GM18507 (cell line): ENCODE results near the gene TCEANC2.
A peak's percentile ranks its signal among the peaks of the same experiment; 100 is the strongest.
"Not testable (repeated sequence)": the region's sequence is repeated elsewhere in the genome, so short reads cannot be mapped to it uniquely, and the experiment has no call there.

Source experiments
- DNase-seq: peaks from one replicate; pipeline ENCODE4 v3.0.0; 2011; ENCODE audit warnings: low read depth; ENCODE audit not compliant: insufficient read length; ENCODE audit errors: extremely low spot score
- FAIRE-seq: peaks from 2 replicates; lab custom pipeline; 2011; peaks lifted over from hg19 to GRCh38; lab: Jason Lieb, UNC

Gene TCEANC2

DNA sequence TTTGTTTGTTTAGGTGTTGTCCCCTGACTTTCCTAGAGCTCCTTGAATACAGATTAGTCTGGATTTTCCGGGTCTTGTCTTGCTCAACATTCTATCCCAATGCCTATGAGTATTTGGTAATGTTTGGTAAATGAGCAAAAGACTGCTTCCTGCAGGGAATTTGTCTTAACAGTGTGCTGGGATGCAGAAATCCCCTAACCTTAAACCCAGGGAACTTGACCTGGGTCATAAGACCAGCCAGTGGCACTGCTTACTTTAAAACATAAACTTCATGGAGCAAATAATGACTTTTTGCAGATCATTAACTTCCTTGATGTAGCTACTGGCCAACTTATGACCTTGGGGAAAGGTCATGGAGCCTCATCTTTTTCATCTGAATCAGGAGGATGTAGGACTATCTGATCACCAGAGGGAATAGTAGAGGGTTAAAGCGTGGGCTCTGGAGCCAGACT is 27.2 kb downstream of the TCEANC2 start:
- no peak for DNase-seq
- FAIRE-seq, result no peak

DNA sequence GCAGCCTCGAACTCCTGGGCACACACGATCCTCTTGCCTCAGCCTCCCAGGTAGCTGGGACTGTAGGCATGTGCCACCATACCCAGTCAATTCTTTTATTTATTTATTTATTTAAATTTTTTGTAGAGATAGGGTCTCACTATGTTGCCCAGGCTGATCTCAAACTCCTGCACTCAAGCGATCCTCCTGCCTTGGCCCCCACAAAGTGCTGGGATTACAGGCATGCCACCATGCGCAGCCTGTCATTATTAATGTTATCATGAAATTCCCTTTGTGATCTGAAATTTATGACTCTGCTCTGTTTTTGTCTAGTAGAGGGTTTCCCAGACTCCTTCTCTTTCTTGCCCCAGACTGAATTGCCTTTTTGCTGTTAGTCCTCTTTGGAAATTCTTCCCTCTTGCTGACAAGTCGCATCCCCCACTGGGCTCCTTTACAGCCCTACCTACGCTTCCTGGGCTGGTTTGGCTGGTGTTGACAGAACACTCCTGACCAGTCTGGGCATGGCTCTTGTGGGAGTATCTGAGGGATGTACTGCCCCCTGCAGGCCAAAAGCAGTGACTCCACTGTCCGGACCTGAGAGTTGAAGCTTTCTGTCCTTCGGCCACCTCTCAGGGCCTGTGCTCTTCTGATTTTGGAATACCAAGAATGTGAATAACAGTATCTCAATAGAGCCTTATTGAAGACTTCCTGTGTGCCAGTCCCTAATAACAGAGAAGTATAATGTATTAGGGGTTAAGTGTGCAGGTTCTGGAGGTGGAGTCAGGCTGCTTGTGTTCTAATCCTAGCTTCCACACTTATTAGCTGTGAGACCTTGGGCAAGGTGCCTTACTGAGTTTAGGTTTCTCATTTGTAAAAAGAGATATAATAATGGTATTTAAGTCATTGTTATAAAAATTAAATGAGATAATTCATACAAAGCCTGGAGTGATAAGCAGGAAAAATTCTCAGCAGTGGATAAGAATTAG is 28.2 kb downstream of the TCEANC2 start:
- FAIRE-seq (peak; percentile 77), DNase-seq (peak; percentile 43)

DNA sequence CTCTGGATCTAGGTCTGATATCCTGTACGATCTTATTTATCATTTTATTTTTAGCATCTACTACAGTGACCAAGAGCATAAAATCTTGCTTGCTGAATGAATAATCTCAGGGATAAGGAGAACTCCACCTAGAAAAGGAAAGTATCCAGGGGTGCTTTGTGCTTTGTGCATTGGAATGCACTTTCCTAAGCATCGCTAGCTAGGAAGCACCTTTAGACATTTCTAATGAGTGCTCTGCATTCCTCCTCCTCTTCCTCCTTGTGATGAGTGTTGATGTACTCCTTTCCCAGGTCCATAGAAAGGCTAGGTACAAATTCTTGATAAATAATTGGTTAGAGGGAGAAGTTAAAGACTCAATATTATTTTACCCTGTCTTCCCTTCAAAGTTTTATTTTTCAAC is 31.4 kb downstream of the TCEANC2 start:
- DNase-seq, result no peak
- no peak for FAIRE-seq

- DNase-seq (no peak), FAIRE-seq (no peak)
Measured at GRCh38 chr1:54086754-54087153, 33.3 kb downstream of the TCEANC2 start.

DNA sequence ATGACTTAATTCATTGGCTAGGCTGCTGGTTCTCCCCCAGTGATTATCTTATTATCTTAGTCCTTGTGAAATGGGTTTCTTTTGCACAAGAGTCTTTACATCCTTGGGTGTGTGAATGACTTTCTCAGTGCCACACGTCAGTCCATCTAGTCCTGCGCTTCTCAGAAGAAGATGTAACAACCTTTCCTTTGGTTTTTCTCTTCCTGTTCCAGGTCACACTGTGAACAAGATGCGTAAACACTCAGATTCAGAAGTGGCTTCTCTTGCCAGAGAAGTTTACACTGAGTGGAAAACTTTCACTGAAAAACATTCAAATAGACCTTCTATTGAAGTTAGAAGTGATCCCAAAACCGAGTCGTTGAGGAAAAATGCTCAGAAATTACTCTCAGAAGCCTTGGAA is 35.0 kb downstream of the TCEANC2 start:
- DNase-seq (no peak), FAIRE-seq (no peak)

- DNase-seq (no peak), FAIRE-seq (no peak)
Measured at GRCh38 chr1:54091666-54092065, 38.3 kb downstream of the TCEANC2 start.

GRCh38 chr1:54094001-54094729 is 40.8 kb downstream of the TCEANC2 start:
- FAIRE-seq, result no peak
- DNase-seq, result no peak

GRCh38 chr1:54094730-54095105 is 41.3 kb downstream of the TCEANC2 start:
- not testable (repeated sequence) for DNase-seq, FAIRE-seq

- FAIRE-seq (no peak), DNase-seq (no peak)
Measured at GRCh38 chr1:54095546-54096226, 42.3 kb downstream of the TCEANC2 start.

DNA sequence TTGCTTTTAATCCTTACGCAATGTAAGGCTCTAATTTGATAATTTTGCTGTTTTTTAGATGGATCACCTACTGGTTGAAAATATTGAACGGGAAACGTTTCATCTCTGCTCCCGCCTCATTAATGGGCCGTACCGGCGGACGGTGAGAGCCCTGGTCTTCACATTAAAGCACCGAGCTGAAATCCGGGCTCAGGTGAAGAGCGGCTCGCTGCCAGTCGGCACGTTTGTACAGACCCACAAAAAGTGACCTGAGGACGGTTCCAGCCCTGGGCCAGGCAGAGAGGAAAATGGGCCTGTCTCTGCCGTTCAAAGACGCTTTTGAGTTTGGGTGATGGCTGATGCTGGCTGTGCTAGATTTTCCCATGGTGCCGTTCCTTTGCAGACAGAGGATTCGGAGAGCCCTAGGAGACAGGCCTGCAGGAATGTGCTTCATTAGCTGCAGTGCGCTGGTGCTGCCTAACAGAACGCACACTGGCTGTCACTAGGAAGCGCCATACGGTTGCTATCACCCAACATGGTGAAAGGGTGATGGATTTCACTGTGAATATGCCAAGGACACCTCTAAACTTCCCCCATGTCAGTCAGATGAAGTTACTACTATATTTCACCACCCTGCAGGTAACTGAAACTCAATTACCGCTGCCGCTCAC is 42.9 kb downstream of the TCEANC2 start:
- FAIRE-seq (no peak), DNase-seq (no peak)

- no peak for FAIRE-seq
Measured at GRCh38 chr1:54096877-54097240, 43.5 kb downstream of the TCEANC2 start.

DNA sequence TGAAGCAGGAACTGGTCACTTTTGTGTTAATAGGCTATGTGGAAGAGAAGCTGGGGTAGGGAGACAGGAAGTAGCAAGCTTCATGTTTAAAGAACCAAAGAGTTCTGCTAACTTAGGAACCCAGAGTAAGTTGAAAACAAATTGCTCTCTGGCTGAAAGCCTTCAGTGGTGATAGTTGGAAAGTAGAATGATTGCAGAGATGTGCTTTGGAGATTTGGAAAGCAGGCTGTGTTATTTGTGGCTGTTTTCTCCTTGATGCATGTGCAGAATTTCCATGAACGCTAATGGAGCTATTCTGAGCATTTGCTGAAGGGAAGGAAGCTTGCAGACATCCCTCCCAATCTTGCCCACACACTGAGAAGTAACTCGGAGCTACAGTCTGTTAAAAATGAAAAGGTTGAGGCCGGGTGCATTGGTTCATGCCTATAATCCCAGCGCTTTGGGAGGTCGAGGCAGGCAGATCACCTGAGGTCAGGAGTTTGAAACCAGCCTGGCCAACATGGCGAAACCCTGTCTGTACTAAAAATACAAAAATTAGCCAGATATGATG is 45.7 kb downstream of the TCEANC2 start:
- no peak for FAIRE-seq
- DNase-seq, result no peak

More at GRCh38 chr1:54096877-54097240, 43.5 kb downstream of the TCEANC2 start:
- DNase-seq, result no peak

GRCh38 chr1:54100500-54100899 is 47.1 kb downstream of the TCEANC2 start:
- DNase-seq (no peak), FAIRE-seq (no peak)

DNA sequence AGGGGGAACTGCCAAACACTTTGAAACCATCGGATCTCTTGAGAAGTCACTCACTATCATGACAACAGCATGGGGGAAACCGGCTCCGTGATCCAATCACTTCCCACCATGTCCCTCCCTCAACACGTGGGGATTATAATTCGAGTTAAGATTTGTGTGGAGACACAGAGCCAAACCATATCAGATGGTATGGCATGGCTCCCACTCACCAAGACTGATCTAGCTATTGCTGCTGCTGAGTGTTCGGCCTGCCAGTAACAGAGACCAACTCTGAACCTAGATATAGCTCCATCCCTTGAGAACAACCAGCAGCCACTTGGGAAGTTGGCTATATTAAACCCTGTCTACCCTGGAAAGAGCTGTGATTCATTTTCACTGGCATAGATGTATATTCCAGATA is 50.0 kb downstream of the TCEANC2 start:
- DNase-seq (no peak), FAIRE-seq (no peak)

GRCh38 chr1:54104613-54105012 is 51.2 kb downstream of the TCEANC2 start:
- FAIRE-seq, DNase-seq: not testable (repeated sequence)

DNA sequence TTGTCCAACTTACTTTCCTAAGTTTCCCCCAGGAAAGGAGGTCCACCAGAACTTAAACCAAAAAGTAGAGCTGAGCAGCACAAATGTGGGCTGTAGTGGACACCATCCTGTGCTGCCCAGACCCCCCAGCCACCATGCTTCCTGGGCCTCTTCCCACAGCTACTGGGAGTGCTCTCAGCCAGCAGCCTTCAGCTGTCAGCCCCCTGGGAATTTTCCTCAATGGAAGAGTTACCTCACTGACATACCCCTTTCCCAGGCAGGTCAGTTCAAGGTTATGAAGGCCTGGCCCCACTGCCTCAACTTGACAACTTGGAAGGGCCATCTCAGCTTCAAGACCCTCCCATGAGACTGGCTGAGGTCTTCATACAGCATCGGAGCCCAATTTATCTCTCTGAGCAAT is 51.7 kb downstream of the TCEANC2 start:
- FAIRE-seq (no peak), DNase-seq (no peak)

DNA sequence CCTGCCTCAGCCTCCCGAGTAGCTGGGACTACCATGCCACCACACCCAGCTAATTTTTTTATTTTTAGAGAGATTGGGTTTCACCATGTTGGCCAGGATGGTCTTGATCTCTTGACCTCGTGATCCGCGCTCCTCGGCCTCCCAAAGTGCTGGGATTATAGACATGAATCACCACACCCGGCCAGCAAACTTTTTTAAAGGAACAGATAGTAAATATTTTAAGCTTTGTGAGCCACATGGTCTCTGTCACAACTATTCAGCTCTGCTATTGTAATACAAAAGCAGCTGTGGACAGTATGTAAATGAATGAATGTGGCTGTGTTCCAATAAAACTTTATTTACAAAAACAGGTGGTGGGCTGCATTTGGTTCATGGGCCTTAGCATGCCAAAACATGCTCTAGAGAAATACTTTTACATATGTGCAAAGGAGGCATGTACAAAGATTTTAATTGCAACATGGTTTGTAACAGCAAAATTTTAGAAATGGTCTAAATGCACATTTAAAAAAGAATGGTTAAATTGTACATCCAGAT is 52.4 kb downstream of the TCEANC2 start:
- no peak for FAIRE-seq
- DNase-seq, result no peak

DNA sequence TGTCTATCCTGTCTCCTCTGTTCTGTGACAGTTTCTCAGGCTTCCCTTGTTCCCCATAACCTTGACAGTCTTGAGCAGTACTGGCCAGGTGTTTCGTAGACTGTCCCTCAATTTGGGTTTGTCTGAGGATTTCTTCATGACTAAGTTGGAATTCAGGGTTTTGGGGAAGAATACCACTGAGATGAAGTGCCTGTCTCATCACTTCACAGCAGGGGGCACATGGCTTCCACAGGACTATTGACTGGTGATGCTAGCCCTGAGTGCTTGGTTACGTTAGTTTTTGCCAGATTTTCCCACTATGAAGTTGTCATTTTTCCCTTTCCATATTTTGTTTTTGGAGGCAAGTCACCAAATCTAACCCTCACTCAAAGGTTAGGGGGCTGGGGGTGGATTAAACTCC is 53.7 kb downstream of the TCEANC2 start:
- FAIRE-seq (no peak), DNase-seq (no peak)

DNA sequence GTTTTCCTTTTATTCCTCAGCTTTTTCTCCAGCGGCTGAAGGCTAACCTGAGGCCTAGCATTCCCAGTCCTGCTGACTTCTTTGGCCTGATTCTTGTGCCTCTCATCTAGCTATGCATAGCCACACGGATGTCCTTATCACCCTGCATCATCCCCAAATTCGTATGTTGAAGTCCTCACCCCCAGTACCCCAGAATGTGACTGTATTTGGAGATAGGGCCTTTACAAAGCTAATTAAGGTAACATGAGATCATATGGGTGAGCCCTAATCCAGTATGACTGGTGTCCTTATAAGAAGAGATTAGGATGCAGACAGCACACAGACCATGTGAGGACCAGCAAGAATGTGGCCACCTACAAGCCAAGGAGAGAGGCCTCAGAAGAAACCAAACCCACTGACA is 54.7 kb downstream of the TCEANC2 start:
- FAIRE-seq, result no peak
- no peak for DNase-seq
